HG02885 (cell line): ENCODE results near the gene GSK3B.
"Not testable (repeated sequence)": the region's sequence is repeated elsewhere in the genome, so short reads cannot be mapped to it uniquely, and the experiment has no call there.

ENCODE experiments used
- ATAC-seq: cut with Tn5 transposase; IDR thresholded peaks from one replicate; pipeline ENCODE4 v1.9.1; 2021; ENCODE audit warnings: mild to moderate bottlenecking; ENCODE audit not compliant: unreplicated experiment, poor library complexity

GSK3B gene

GRCh38 chr3:119894195-119894594, 200.1 kb downstream of the GSK3B start:
- ATAC-seq = no peak

GRCh38 chr3:119893769-119894168, 200.5 kb downstream of the GSK3B start:
- ATAC-seq = no peak

- ATAC-seq = peak; percentile 62
These were observed 202.1 kb downstream of the GSK3B start for GRCh38 chr3:119891944-119892721.

GRCh38 chr3:119888681-119889080, 205.6 kb downstream of the GSK3B start:
- ATAC-seq = not testable (repeated sequence)

GRCh38 chr3:119885746-119886530, 208.3 kb downstream of the GSK3B start:
- ATAC-seq = no peak

GRCh38 chr3:119884161-119884557, 210.1 kb downstream of the GSK3B start:
- no peak for ATAC-seq

GRCh38 chr3:119883461-119884160, 210.6 kb downstream of the GSK3B start:
- no peak for ATAC-seq

- no peak for ATAC-seq
These were observed 213.3 kb downstream of the GSK3B start for GRCh38 chr3:119880966-119881365.

GRCh38 chr3:119873646-119874045, 220.6 kb downstream of the GSK3B start:
- ATAC-seq = no peak

GRCh38 chr3:119872773-119873172, 221.5 kb downstream of the GSK3B start:
- no peak for ATAC-seq

- no peak for ATAC-seq
These were observed 222.7 kb downstream of the GSK3B start for GRCh38 chr3:119871571-119871970.

- ATAC-seq = no peak
These were observed 223.7 kb downstream of the GSK3B start for GRCh38 chr3:119870512-119870911.

GRCh38 chr3:119864476-119864875, 229.8 kb downstream of the GSK3B start:
- no peak for ATAC-seq

GRCh38 chr3:119862616-119863015, 231.6 kb downstream of the GSK3B start:
- no peak for ATAC-seq

- no peak for ATAC-seq
These were observed 232.6 kb downstream of the GSK3B start for GRCh38 chr3:119861681-119862080.

GRCh38 chr3:119859728-119860127, 234.5 kb downstream of the GSK3B start:
- ATAC-seq = no peak

GRCh38 chr3:119858957-119859356, 235.3 kb downstream of the GSK3B start:
- ATAC-seq = no peak

GRCh38 chr3:119856695-119857094, 237.6 kb downstream of the GSK3B start:
- no peak for ATAC-seq

GRCh38 chr3:119849126-119849525, 245.1 kb downstream of the GSK3B start:
- no peak for ATAC-seq

GRCh38 chr3:119841808-119842471, 252.3 kb downstream of the GSK3B start:
- ATAC-seq = no peak
